Measurements from ENCODE around the gene TEP1. TPM values are rescaled to one million over a fixed set of nuclear protein-coding genes. Genes with fewer than 3 reads are reported as not detected.

TEP1 gene
- total and polyA plus RNA-seq, 2 of the 13 experiments (the other 11 are each of a cell fraction or from before 2014, with no cell fraction given), result 11.0 to 12.8 TPM

- TF ChIP-seq, protein P1, sequence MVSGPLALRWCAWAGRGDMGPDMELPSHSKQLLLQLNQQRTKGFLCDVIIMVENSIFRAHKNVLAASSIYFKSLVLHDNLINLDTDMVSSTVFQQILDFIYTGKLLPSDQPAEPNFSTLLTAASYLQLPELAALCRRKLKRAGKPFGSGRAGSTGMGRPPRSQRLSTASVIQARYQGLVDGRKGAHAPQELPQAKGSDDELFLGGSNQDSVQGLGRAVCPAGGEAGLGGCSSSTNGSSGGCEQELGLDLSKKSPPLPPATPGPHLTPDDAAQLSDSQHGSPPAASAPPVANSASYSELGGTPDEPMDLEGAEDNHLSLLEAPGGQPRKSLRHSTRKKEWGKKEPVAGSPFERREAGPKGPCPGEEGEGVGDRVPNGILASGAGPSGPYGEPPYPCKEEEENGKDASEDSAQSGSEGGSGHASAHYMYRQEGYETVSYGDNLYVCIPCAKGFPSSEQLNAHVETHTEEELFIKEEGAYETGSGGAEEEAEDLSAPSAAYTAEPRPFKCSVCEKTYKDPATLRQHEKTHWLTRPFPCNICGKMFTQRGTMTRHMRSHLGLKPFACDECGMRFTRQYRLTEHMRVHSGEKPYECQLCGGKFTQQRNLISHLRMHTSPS (CRISPR knock-in tag; IDR thresholded peaks at IDR 0.05; ENCODE audit: low read depth), result peak; percentile 74; the same call in 1 of the 2 replicates
- TF ChIP-seq ZNF331 (CRISPR knock-in tag; IDR thresholded peaks at IDR 0.05) (peak; percentile 26; the same call in 1 of the 2 replicates), MAX (IDR thresholded peaks at IDR 0.05) (peak; percentile 87), MIXL1 (CRISPR knock-in tag; IDR thresholded peaks at IDR 0.05) (0 out of 2 replicates have a peak, but pooled peaks have one; percentile 52), ZNF619 (CRISPR knock-in tag; IDR thresholded peaks at IDR 0.05) (no peak), HNF1A (IDR thresholded peaks at IDR 0.05; ENCODE audit: low read depth) (no peak), HNF1A (CRISPR knock-in tag; IDR thresholded peaks at IDR 0.05; ENCODE audit: borderline replicate concordance) (peak; percentile 23; the same call in 1 of the 2 replicates), AGO1 (IDR thresholded peaks at IDR 0.05; ENCODE audit: low read depth, low read length, poor library complexity, severe bottlenecking) (no peak), ZMYM4 (CRISPR knock-in tag; IDR thresholded peaks at IDR 0.05) (peak; percentile 80), GATAD2A (CRISPR knock-in tag; IDR thresholded peaks at IDR 0.05) (peak; percentile 46; the same call in 1 of the 2 replicates), EP300 (IDR thresholded peaks at IDR 0.05; ENCODE audit: low read depth in 2 of 2, low read length in 2 of 2) (peak in 1 of 2 experiments; percentile 8; a peak in 1 of 4 replicates), EP300 (CRISPR knock-in tag; IDR thresholded peaks at IDR 0.05; ENCODE audit: borderline replicate concordance) (no peak), FOXP4 (CRISPR knock-in tag; IDR thresholded peaks at IDR 0.05) (peak; percentile 35; the same call in 1 of the 2 replicates), MEIS1 (CRISPR knock-in tag; IDR thresholded peaks at IDR 0.05; ENCODE audit: borderline replicate concordance) (no peak), ZFP62 (CRISPR knock-in tag; IDR thresholded peaks at IDR 0.05) (no peak)
- TF ChIP-seq, protein P2, sequence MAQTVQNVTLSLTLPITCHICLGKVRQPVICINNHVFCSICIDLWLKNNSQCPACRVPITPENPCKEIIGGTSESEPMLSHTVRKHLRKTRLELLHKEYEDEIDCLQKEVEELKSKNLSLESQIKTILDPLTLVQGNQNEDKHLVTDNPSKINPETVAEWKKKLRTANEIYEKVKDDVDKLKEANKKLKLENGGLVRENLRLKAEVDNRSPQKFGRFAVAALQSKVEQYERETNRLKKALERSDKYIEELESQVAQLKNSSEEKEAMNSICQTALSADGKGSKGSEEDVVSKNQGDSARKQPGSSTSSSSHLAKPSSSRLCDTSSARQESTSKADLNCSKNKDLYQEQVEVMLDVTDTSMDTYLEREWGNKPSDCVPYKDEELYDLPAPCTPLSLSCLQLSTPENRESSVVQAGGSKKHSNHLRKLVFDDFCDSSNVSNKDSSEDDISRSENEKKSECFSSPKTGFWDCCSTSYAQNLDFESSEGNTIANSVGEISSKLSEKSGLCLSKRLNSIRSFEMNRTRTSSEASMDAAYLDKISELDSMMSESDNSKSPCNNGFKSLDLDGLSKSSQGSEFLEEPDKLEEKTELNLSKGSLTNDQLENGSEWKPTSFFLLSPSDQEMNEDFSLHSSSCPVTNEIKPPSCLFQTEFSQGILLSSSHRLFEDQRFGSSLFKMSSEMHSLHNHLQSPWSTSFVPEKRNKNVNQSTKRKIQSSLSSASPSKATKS (CRISPR knock-in tag; IDR thresholded peaks at IDR 0.05), result 0 out of 2 replicates have a peak, but pooled peaks have one; percentile 36
These were observed 16.7 kb upstream of the TEP1 start (continued) for GRCh38 chr14:20429801-20430669.
